Skeletal muscle tissue (tissue), 4 donors: ENCODE measurements around the gene INPP5J. TPM values are rescaled to one million over a fixed set of nuclear protein-coding genes. Genes with fewer than 3 reads are reported as not detected.

Experiments
- H3K27ac ChIP-seq: one replicate; pipeline ENCODE4 v1.7.0; 2013; ENCODE audit warnings: mild to moderate bottlenecking, low read depth, low read length, inconsistent platforms
- H3K27me3 ChIP-seq, 3 donors: one replicate each; pipeline ENCODE4 v1.7.0; 2013; ENCODE audit warnings: low read length in 3 of 3; ENCODE audit not compliant: control insufficient read depth in 3 of 3, insufficient read depth in 3 of 3
- H3K36me3 ChIP-seq, 3 donors: one replicate each; pipeline ENCODE4 v1.7.0; 2013; ENCODE audit warnings: low read length in 3 of 3; ENCODE audit not compliant: control insufficient read depth in 3 of 3, insufficient read depth in 3 of 3
- H3K4me1 ChIP-seq, 3 donors: one replicate each; pipeline ENCODE4 v1.7.0; 2013; ENCODE audit warnings: low read length in 3 of 3, mild to moderate bottlenecking in 3 of 3; ENCODE audit not compliant: control insufficient read depth in 3 of 3, insufficient read depth in 3 of 3
- H3K4me3 ChIP-seq, 3 donors: one replicate each; pipeline ENCODE4 v1.7.0; 2013; ENCODE audit warnings: low read length in 3 of 3
- H3K9ac ChIP-seq, 3 donors: one replicate each; pipeline ENCODE4 v1.7.0; 2013; ENCODE audit warnings: low read length in 3 of 3, mild to moderate bottlenecking in 3 of 3, moderate library complexity in 2 of 3, low read depth in 1 of 3
- H3K9me3 ChIP-seq, 3 donors: one replicate each; pipeline ENCODE4 v1.7.0; 2013; ENCODE audit warnings: low read length in 3 of 3; ENCODE audit not compliant: control insufficient read depth in 3 of 3
- total RNA-seq: library from RNA; depleted of rRNA; stranded (reverse); fragments of >200 nt; gene quantifications from one replicate; pipeline ENCODE4 v1.2.3, GENCODE V29; 2014
- donor health status: Osteomylitis.

INPP5J gene
- total RNA-seq, 1 donor from 2014 or later = not detected

- Histone ChIP-seq H3K4me3 (no peak overlapping the region), H3K36me3 (peaks cover 21 to 38% (median 26%) of the 10 kb centered on the region in 3 donors), H3K27me3 (no peaks in the 10 kb centered on the region), H3K27ac (peak overlapping the region; percentile 84), H3K4me1 (peaks cover 33 to 80% (median 65%) of the 10 kb centered on the region in 3 donors), H3K9ac (peak overlapping the region in 1 of 3 donors; percentile 40), H3K9me3 (no peaks in the 10 kb centered on the region)
Measured at GRCh38 chr22:31086703-31087330, 35.9 kb upstream of the INPP5J start.

GRCh38 chr22:31087744-31088215 is 35.0 kb upstream of the INPP5J start:
- Histone ChIP-seq H3K27me3 (no peaks in the 10 kb centered on the region), H3K9ac (no peak overlapping the region), H3K4me1 (peaks cover 33 to 80% (median 66%) of the 10 kb centered on the region in 3 donors), H3K27ac (no peak overlapping the region), H3K9me3 (no peaks in the 10 kb centered on the region), H3K4me3 (no peak overlapping the region), H3K36me3 (peaks cover 22 to 47% (median 31%) of the 10 kb centered on the region in 3 donors)

GRCh38 chr22:31088233-31088986 is 34.4 kb upstream of the INPP5J start:
- Histone ChIP-seq H3K27me3 (no peaks in the 10 kb centered on the region), H3K4me3 (no peak overlapping the region), H3K9me3 (no peaks in the 10 kb centered on the region), H3K36me3 (peaks cover 22 to 49% (median 31%) of the 10 kb centered on the region in 3 donors), H3K4me1 (peaks cover 29 to 78% (median 62%) of the 10 kb centered on the region in 3 donors), H3K9ac (peak overlapping the region in 2 of 3 donors; percentile 4 to 66), H3K27ac (peak overlapping the region; percentile 72)

GRCh38 chr22:31089160-31090100 is 33.3 kb upstream of the INPP5J start:
- Histone ChIP-seq H3K36me3 (peaks cover 22 to 49% (median 35%) of the 10 kb centered on the region in 3 donors), H3K27me3 (no peaks in the 10 kb centered on the region), H3K9ac (peak overlapping the region in 1 of 3 donors; percentile 66), H3K27ac (peak overlapping the region; percentile 72), H3K4me1 (peaks cover 19 to 78% (median 62%) of the 10 kb centered on the region in 3 donors), H3K4me3 (no peak overlapping the region), H3K9me3 (no peaks in the 10 kb centered on the region)

- Histone ChIP-seq H3K27ac (no peak overlapping the region), H3K9ac (peak overlapping the region in 1 of 3 donors; percentile 8), H3K9me3 (no peaks in the 10 kb centered on the region), H3K4me1 (peaks cover 28 to 81% (median 66%) of the 10 kb centered on the region in 3 donors), H3K27me3 (no peaks in the 10 kb centered on the region), H3K4me3 (no peak overlapping the region), H3K36me3 (peaks cover 31 to 57% (median 45%) of the 10 kb centered on the region in 3 donors)
Measured at GRCh38 chr22:31090217-31091085, 32.3 kb upstream of the INPP5J start.

- Histone ChIP-seq H3K9ac (peak overlapping the region in 1 of 3 donors; percentile 96), H3K27me3 (no peaks in the 10 kb centered on the region), H3K36me3 (peaks cover 39 to 66% (median 54%) of the 10 kb centered on the region in 3 donors), H3K27ac (no peak overlapping the region), H3K9me3 (no peaks in the 10 kb centered on the region), H3K4me1 (peaks cover 31 to 83% (median 70%) of the 10 kb centered on the region in 3 donors), H3K4me3 (no peak overlapping the region)
Measured at GRCh38 chr22:31091106-31091975, 31.4 kb upstream of the INPP5J start.

- no peaks in the 10 kb centered on the region for H3K27me3 ChIP-seq
- peak overlapping the region; percentile 94 for H3K27ac ChIP-seq
- peak overlapping the region in 2 of 3 donors; percentile 57 to 96 for H3K9ac ChIP-seq
- H3K36me3 ChIP-seq = peaks cover 48 to 74% (median 62%) of the 10 kb centered on the region in 3 donors
- H3K4me3 ChIP-seq = no peak overlapping the region
- peaks cover 33 to 88% (median 75%) of the 10 kb centered on the region in 3 donors for H3K4me1 ChIP-seq
- no peaks in the 10 kb centered on the region for H3K9me3 ChIP-seq
Measured at GRCh38 chr22:31092161-31092560, 30.6 kb upstream of the INPP5J start.

- Histone ChIP-seq H3K36me3 (peaks cover 51 to 76% (median 65%) of the 10 kb centered on the region in 3 donors), H3K9me3 (no peaks in the 10 kb centered on the region), H3K4me3 (peak overlapping the region; percentile 63 to 83 (median 83)), H3K27me3 (no peaks in the 10 kb centered on the region), H3K4me1 (peaks cover 36 to 85% (median 71%) of the 10 kb centered on the region in 3 donors), H3K9ac (peak overlapping the region; percentile 83 to 96 (median 95)), H3K27ac (peak overlapping the region; percentile 94)
Measured at GRCh38 chr22:31093086-31093850, 29.5 kb upstream of the INPP5J start.
